ENCODE measurements around the gene BLOC1S4. TPM values are rescaled to one million over a fixed set of nuclear protein-coding genes. Genes with fewer than 3 reads are reported as not detected.

The BLOC1S4 gene
- total and polyA plus RNA-seq, 2 experiments from 2014 or later: 23.9 to 35.2 TPM

DNA sequence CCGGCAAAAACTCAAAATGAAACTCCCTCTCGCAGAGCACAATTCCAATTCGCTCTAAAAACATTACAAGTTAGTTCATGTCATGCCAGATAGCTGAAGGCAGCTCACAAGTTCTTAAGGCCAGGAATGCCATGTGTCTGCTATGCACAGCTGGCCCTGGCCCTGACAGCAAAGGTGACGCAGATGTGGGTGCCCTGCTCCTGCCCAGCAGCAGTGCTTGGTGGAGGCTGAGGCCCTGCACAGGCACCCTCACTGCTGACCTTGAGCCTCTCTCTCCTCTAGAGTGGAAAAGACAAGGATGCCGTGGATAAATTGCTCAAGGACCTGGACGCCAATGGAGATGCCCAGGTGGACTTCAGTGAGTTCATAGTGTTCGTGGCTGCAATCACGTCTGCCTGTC is 19.4 kb upstream of the BLOC1S4 start (continued):
- TF ChIP-seq ETS1 (IDR thresholded peaks at IDR 0.05) (no peak), JUNB (IDR thresholded peaks at IDR 0.05; ENCODE audit: unreplicated experiment) (no peak), STAT1 (IDR thresholded peaks at IDR 0.05; ENCODE audit: unreplicated experiment) (no peak), ZNF331 (CRISPR knock-in tag; IDR thresholded peaks at IDR 0.05; ENCODE audit: low read depth) (no peak), EZH2phosphoT487 (IDR thresholded peaks at IDR 0.05; ENCODE audit: unreplicated experiment) (no peak), EZH2 (IDR thresholded peaks at IDR 0.05; ENCODE audit: low read depth, unreplicated experiment) (no peak), ZNF114 (CRISPR knock-in tag; IDR thresholded peaks at IDR 0.05) (no peak), CTCF (conservative IDR thresholded peaks at IDR 0.05; ENCODE audit: low read depth in 2 of 2) (no peak), NANOG (IDR thresholded peaks at IDR 0.05; ENCODE audit: borderline replicate concordance) (no peak), CREB1 (CRISPR knock-in tag; IDR thresholded peaks at IDR 0.05; ENCODE audit: low read depth) (no peak), POLR2AphosphoS5 (IDR thresholded peaks at IDR 0.05; ENCODE audit: low read depth) (no peak), REST (IDR thresholded peaks at IDR 0.05; ENCODE audit: unreplicated experiment) (no peak)

DNA sequence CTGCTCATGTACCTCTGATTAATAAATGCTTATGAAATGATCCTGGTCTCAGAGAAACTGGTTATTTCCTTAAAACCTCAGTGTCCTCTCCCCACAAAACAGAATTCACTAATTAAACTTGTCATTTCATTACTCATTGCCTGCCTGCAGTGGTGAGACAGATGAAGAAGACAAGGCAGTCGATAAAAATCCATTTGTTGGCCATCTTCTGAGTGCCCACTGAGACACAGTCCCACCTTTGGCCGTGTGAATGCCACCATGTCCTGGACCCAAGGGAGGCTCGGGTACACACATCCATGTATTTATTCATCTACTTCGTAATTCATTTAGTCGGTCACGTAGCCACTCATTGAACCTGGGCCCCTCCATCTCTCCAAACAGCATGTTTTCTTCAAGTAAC is 18.8 kb upstream of the BLOC1S4 start:
- DNase-seq (ENCODE audit: low spot score): no peak
- H3K4me1 Mint-ChIP-seq: peaks cover 11% of the 10 kb centered on the region; the same call in 2 of the 3 replicates
- H3K27ac Mint-ChIP-seq: no peak overlapping the region

More for the DNA sequence above, 18.8 kb upstream of the BLOC1S4 start:
- Histone ChIP-seq H3K4me3 (no peak overlapping the region), H3K4me1 (ENCODE audit: insufficient read depth) (no peaks in the 10 kb centered on the region), H3K79me2 (replicated peaks; ENCODE audit: insufficient read depth) (peaks cover 10% of the 10 kb centered on the region; the same call in 1 of the 2 replicates), H2AFZ (no peak overlapping the region), H3F3A (replicated peaks; ENCODE audit: low read depth) (no peaks in the 10 kb centered on the region), H3K36me3 (ENCODE audit: insufficient read depth) (peaks cover 7% of the 10 kb centered on the region; the same call in 1 of the 2 replicates), H3K27ac (ENCODE audit: low read depth) (no peak overlapping the region), H3K4me2 (no peak overlapping the region), H3K27me3 (ENCODE audit: insufficient read depth) (no peaks in the 10 kb centered on the region), H4K20me1 (replicated peaks; ENCODE audit: insufficient read depth) (no peaks in the 10 kb centered on the region; the same call in 1 of the 2 replicates), H3K9me2 (ENCODE audit: insufficient read depth) (no peaks in the 10 kb centered on the region)
- peaks cover 20% of the 10 kb centered on the region; the same call in 2 of the 3 replicates for H3K36me3 Mint-ChIP-seq (ENCODE audit: low read depth)
- H3K4me3 Mint-ChIP-seq: no peak overlapping the region
- no peak for TF ChIP-seq JUNB (IDR thresholded peaks at IDR 0.05; ENCODE audit: unreplicated experiment)
- no peak for TF ChIP-seq EZH2 (IDR thresholded peaks at IDR 0.05; ENCODE audit: low read depth, unreplicated experiment)
- no peak for TF ChIP-seq REST (IDR thresholded peaks at IDR 0.05; ENCODE audit: unreplicated experiment)
- no peak for TF ChIP-seq ETS1 (IDR thresholded peaks at IDR 0.05)
- H3K27me3 Mint-ChIP-seq (ENCODE audit: insufficient read depth, low read depth, poor library complexity): peaks cover 6% of the 10 kb centered on the region
- no peak for ATAC-seq
- H3K9me3 Mint-ChIP-seq: no peaks in the 10 kb centered on the region; the same call in 2 of the 3 replicates

Data from GM23338 (cell line).